ENCODE measurements around the gene OR4S1. TPM values are rescaled to one million over a fixed set of nuclear protein-coding genes. Genes with fewer than 3 reads are reported as not detected.

OR4S1 gene, protein sequence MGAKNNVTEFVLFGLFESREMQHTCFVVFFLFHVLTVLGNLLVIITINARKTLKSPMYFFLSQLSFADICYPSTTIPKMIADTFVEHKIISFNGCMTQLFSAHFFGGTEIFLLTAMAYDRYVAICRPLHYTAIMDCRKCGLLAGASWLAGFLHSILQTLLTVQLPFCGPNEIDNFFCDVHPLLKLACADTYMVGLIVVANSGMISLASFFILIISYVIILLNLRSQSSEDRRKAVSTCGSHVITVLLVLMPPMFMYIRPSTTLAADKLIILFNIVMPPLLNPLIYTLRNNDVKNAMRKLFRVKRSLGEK
- total RNA-seq, result not detected

DNA sequence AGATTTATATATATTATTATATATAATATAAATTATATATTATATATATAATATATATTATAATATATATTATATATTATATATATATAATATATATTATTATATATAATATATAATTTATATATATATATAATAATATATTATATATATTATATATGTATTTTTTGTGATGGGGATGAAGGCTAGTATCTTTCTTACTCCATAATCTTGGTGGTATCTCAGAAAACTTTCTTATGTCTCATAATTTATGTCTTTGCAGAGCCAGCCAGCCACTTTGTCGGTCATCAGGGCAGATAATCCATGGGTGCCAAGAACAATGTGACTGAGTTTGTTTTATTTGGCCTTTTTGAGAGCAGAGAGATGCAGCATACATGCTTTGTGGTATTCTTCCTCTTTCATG is at the start of gene OR4S1:
Gene OR4S1 (plus strand): TSS at position 301 of the 400 bp plus-strand sequence. CDS start 0 bp downstream, at position 301.
- Histone ChIP-seq H3K27ac (no peak within 1 kb of the TSS), H3K4me3 (no peak within 1 kb of the TSS), H3K27me3 (no peaks in the 10 kb centered on the region), H3K36me3 (no peaks in the 10 kb centered on the region), H3K9me3 (no peaks in the 10 kb centered on the region), H3K4me1 (no peaks in the 10 kb centered on the region)
- DNase-seq, result no peak
- TF ChIP-seq POLR2A (IDR thresholded peaks at IDR 0.05), result no peak
- TF ChIP-seq, protein P1, sequence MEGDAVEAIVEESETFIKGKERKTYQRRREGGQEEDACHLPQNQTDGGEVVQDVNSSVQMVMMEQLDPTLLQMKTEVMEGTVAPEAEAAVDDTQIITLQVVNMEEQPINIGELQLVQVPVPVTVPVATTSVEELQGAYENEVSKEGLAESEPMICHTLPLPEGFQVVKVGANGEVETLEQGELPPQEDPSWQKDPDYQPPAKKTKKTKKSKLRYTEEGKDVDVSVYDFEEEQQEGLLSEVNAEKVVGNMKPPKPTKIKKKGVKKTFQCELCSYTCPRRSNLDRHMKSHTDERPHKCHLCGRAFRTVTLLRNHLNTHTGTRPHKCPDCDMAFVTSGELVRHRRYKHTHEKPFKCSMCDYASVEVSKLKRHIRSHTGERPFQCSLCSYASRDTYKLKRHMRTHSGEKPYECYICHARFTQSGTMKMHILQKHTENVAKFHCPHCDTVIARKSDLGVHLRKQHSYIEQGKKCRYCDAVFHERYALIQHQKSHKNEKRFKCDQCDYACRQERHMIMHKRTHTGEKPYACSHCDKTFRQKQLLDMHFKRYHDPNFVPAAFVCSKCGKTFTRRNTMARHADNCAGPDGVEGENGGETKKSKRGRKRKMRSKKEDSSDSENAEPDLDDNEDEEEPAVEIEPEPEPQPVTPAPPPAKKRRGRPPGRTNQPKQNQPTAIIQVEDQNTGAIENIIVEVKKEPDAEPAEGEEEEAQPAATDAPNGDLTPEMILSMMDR (IDR thresholded peaks at IDR 0.05), result no peak

DNA sequence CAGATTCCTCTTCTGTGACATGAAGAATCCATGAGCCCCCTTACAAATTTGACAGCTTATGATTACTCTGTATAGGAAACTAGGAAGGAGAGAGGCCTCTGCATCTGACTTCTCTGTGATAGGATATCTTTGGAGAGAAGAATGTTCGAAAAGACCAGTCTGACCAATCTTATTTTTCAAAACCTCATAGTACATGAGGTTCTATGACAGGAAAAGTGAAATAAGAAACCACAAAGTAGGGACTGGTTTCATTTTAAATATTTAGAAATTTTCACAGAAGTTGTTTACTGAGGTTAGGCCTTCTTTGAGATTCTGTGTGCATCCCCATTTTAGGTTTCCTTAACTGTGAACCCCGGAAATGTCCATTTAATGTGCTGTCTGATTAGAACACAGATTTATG is 44.4 kb upstream of the OR4S1 start:
- Histone ChIP-seq H3K4me3 (no peak overlapping the region), H3K4me1 (no peaks in the 10 kb centered on the region), H3K27me3 (no peaks in the 10 kb centered on the region), H3K9me3 (no peaks in the 10 kb centered on the region), H3K36me3 (no peaks in the 10 kb centered on the region), H3K27ac (no peak overlapping the region)
- TF ChIP-seq, protein P1 (IDR thresholded peaks at IDR 0.05), result no peak
- no peak for TF ChIP-seq POLR2A (IDR thresholded peaks at IDR 0.05)
- no peak for DNase-seq

DNA sequence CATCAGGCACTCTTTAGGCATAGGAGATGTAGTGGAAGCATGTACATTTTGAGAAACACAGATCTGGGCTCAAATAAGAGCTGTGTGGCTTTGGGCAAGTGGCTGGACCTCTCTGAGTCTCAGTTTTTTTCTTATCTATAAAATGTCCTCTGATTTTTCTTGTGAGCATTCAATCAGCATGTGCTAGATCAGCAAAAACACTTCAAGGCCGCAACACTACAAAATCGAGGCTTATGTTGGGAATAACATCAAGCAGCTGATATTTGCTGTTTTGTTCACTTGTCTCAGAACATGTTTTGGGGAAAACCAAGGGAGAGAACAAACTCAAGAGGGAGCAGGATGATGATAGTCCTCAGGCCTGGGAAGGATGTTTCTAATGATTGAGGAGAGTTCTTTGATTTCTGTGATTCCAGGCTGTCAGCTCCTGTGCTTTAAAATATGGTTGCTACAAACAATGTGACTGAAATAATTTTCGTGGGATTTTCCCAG is 42.6 kb upstream of the OR4S1 start, which contains the start of gene OR4X1:
Gene OR4X1 (plus strand): TSS at position 439 of the 489 bp plus-strand sequence. CDS start 0 bp downstream, at position 439.
- Histone ChIP-seq H3K9me3 (no peaks in the 10 kb centered on the region), H3K27me3 (no peaks in the 10 kb centered on the region), H3K4me1 (no peaks in the 10 kb centered on the region), H3K27ac (no peak within 1 kb of the TSS), H3K4me3 (no peak within 1 kb of the TSS), H3K36me3 (no peaks in the 10 kb centered on the region)
- DNase-seq, result no peak
- TF ChIP-seq, protein P1 (IDR thresholded peaks at IDR 0.05), result no peak
- TF ChIP-seq POLR2A (IDR thresholded peaks at IDR 0.05), result no peak

DNA sequence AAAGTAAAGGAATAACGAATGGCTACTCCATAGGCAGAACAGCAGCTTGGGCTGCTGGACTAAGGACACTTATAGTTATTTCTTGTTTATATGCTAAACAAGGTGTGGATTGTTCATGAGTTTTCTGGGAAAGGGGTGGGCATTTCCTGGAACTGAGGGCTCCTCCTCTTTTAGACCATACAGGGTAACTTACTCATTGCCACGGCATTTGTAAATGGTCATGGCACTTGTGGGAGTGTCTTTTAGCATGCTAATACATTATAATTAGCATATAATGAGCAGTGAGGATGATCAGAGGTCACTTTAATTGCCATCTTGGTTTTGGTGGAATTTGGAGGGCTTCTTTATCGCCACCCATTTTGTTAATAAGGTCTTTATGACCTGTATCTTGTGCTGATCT is 35.4 kb upstream of the OR4S1 start:
- no peaks in the 10 kb centered on the region for H3K27me3 ChIP-seq
- no peaks in the 10 kb centered on the region for H3K4me1 ChIP-seq
- no peak overlapping the region for H3K27ac ChIP-seq
- H3K36me3 ChIP-seq, result no peaks in the 10 kb centered on the region
- TF ChIP-seq, protein P1 (IDR thresholded peaks at IDR 0.05), result no peak
- TF ChIP-seq POLR2A (IDR thresholded peaks at IDR 0.05), result no peak
- DNase-seq, result no peak
- H3K4me3 ChIP-seq, result no peak overlapping the region
- no peaks in the 10 kb centered on the region for H3K9me3 ChIP-seq

DNA sequence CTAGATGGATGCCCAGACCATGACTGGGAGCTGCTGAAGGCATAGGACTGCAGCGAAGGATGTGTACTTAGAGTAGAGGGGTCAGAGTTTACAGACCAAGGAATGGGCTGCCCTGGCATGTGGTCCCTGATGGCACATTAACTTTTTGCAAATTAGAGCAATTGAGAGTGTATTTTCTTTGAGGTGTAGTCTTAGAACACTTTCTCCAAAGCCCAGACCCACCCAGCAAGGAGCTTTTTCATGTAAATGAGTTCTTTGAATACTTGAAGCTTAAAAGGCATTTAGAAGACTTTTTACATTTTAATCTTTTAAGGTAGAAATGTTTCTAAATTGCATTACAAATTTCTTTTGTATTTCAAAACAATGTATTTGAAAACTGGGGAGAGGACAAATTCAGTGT is 33.4 kb upstream of the OR4S1 start:
- no peaks in the 10 kb centered on the region for H3K36me3 ChIP-seq
- TF ChIP-seq, protein P1 (IDR thresholded peaks at IDR 0.05), result no peak
- no peak for DNase-seq

More for the DNA sequence above, 33.4 kb upstream of the OR4S1 start:
- Histone ChIP-seq H3K27me3 (no peaks in the 10 kb centered on the region), H3K27ac (no peak overlapping the region), H3K4me1 (no peaks in the 10 kb centered on the region), H3K9me3 (no peaks in the 10 kb centered on the region), H3K4me3 (no peak overlapping the region)
